Mucosa of gallbladder (tissue), 1 donor: ENCODE results near the gene SNCA. TPM values are rescaled to one million over a fixed set of nuclear protein-coding genes. Genes with fewer than 3 reads are reported as not detected.

Experiments used
- DNase-seq: peaks from one replicate; pipeline ENCODE4 v3.0.0-alpha.2; 2020; ENCODE audit warnings: low spot score
- total RNA-seq: library from RNA; stranded (reverse); gene quantifications from one replicate; pipeline ENCODE4 v1.2.1, GENCODE V29; 2021
- donor health status: DM: no; HTN: no; CAD: no.

SNCA gene
- total RNA-seq, 1 donor from 2014 or later, result 6.1 TPM

GRCh38 chr4:89707467-89707866 lies 129.5 kb downstream of the SNCA start:
- no peak for DNase-seq

GRCh38 chr4:89704651-89705395 lies 132.1 kb downstream of the SNCA start:
- no peak for DNase-seq

- no peak for DNase-seq
Measured at GRCh38 chr4:89703829-89704590, 133.0 kb downstream of the SNCA start.

DNA sequence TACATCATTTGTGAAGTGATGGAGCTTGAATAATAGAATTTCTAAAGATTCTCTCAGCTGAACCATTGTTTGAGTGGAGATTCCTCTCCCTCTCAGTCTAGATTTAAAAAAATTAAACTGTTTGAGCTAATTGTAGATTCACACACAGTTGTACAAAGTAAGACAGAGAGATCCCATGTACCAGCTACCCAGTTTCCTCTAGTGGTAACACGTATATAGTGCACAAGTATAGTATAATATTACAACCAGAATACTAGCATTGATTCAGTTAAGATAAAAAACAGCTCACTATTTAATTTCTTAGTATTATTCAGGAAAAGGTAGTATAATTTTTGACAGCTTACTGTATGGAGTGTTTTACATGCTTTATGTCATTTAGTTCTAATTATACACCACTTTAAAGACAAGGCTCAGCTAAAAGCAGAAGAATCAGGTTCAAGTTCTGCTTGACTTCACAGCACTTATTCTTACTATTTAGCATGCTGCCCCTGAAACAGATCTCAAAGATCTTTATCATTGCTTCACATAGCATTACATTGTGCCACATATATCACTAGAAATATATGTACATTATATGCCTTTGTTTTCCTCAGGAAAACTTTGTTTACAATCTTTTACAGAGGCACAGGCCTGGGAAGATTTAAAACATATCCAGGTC lies 136.1 kb downstream of the SNCA start:
- DNase-seq, result no peak

DNA sequence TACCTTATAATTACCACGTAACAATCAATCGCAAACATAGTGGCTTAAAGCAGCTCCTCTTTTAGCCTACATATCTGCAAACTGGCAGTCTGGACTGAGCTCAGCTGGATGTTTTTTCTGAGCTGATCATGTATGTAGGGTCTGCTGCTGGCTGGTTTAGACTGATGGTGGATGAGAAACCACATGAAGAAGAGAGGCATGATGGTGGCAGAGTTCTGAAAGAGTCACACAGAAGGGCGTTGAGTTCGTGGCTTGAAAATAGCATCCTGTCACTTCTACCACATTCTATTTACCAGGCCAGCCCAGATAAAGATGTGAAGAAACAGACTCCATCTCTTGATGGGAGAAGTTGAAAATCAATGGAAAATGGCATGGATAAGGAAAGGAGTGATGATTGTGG lies 151.3 kb downstream of the SNCA start:
- no peak for DNase-seq

DNA sequence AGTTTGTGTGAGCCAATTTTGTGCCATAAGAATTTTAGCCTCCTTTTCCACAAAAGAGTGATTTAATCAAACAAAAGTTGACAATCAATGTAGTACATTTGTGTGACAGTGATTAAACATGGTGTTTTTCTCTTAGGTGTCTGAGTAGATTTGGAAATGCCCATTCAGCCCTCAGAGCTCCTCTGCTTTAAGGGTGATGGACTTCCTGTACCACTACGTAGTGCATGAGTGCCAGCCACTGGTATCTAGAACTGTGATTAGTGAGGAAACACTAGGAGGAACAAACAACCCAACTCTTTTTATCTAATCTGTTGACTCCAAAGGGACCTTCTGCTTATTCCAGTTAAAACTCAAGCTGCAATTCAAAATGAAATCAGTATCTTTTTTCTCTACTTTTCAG lies 151.7 kb downstream of the SNCA start:
- DNase-seq, result no peak

DNA sequence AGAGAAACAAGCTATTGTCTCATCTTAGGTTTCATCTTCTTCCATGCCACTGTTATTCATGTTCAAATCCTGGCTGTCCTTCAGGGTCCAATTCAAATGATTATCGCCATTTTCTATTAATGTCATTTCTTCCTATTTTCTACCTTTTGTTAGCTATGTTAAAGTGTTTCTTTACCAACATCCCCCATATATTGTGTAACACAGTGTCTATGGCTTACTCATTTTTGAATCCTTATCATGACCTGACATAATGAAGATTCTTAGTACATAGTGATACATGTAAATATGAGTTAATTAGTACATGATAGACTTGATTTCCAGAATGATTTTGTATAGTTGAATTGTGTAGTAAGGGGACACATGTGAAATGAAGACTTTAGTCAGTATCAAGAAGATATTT lies 152.4 kb downstream of the SNCA start:
- DNase-seq, result no peak

DNA sequence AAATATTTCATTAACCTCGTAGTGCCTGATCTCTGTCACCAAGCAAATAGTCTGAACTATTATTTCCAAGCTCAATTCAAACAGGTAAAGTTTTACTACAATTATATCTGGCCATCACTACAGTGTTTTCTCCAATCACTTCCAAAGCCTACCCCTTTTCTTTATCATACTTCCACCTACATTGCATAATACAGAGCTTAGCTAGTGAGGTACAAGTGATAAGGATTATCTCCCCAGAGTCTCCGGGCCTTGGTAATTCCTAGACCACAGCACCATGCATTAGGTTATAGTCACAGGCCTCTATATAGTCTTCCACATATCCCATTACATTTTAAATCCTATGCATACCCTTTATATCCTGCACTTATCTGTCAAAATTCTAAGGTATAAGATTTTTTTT lies 154.2 kb downstream of the SNCA start:
- DNase-seq, result no peak

DNA sequence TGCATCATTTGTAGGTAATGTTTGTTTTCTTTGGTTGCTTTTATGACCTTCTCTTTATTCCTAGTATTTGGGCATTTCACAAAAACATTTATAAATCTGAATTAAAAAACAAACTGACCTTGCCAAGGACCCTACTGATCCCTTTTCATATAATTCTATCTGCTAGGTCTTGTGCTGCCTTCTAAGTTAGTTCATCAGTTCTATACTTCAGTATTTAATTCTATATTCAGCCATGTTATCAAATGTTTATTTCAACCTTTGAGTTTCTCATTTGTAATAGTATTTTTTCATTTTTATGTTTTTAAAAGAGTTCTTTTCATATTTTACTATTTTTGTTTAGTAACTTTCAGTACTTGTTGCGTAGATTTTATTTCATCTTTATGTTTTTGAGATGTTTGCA lies 155.3 kb downstream of the SNCA start:
- DNase-seq, result no peak

DNA sequence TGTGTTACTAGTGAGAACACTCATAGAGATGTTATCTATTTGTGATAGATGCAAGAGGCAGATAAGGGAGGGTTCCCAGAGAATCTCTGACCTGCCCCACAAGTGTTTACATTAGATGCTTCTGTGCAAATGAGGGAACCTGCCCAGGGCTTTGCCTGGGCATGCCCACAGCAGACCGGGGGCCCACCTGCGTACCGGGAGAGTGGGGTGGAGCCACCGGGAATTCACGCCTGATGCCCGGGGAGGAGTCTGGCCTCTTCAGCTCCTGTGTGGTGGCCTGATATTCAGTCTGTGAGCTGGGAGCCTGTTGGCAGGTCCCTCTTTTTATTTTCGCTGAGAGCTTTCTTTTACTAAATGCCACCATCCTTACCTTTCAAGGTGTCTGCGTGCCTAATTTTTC lies 155.7 kb downstream of the SNCA start:
- no peak for DNase-seq

DNA sequence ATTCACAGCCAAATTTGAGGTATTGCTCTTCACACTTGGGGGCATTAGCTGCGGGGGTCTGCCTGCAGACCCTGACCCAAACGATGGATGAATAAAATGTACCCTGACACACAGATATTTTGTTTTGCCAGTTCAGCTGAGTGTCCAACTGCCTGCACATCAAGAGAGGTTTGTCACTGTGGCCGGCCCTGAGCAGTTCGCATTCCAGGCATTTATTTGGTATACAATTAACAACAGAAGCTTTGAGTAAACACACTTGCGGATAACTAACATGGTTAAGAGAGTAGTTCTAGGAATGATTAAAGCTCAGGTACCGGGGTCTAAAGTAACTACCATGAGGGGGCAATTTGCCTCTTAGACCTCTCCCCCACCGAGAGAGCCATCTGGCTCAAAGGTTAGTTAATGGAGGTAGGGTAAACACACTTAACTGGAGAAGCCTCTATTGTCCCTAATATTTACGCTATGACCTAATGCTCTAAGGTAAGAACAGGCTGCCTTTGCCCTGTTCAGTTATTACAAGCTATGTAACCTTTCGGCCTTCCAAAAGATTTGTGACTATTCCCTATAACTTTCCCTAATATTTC lies 162.0 kb downstream of the SNCA start:
- DNase-seq, result no peak

Other genes starting within 250 kb of the SNCA start
- gene MMRN1, start 57.7 kb upstream of the SNCA start, total RNA-seq, result 12.5 TPM